HepG2 (cell line): Measurements from ENCODE around the gene MTM1. TPM values are rescaled to one million over a fixed set of nuclear protein-coding genes. Genes with fewer than 3 reads are reported as not detected.

Source experiments
- ATAC-seq: fragments of 200-7000 bp; cut with Tn5 transposase; 3 replicates; pipeline ENCODE4 v1.9.1; 2020; ENCODE audit warnings: mild to moderate bottlenecking, moderate library complexity
- BruUV-seq: library from RNA; stranded (reverse); fragments of 400-500 nt; replicated peaks from 2 replicates; lab custom pipeline; 2021; lab: Mats Ljungman, UMichigan
- CTCF ChIA-PET: fragments of 300-600 bp; formaldehyde crosslinking; extraction: SDS; loops from one replicate; lab custom pipeline; 2021; ENCODE audit warnings: low total read pairs, inconsistent platforms, low intra/inter-chr PET ratio; lab: Yijun Ruan, JAX
- POLR2A ChIA-PET: fragments of 350-600 bp; sonication (Branson Sonifier 250); formaldehyde crosslinking; loops from one replicate; lab custom pipeline; 2020; ENCODE audit warnings: antibody characterized with exemption, inconsistent platforms; lab: Yijun Ruan, JAX
- DNase-seq: peaks from one replicate; pipeline ENCODE4 v3.0.0-alpha.2; 2015; ENCODE audit warnings: low spot score
- FAIRE-seq: peaks from 3 replicates; lab custom pipeline; 2011; peaks lifted over from hg19 to GRCh38; lab: Jason Lieb, UNC
- H2AFZ ChIP-seq: one replicate; pipeline ENCODE4 v1.6.1; 2011; ENCODE audit warnings: low read length, inconsistent platforms
- H3K27ac ChIP-seq: fragments of 300-600 bp; 3 replicates; pipeline ENCODE4 v1.8.0; 2011; ENCODE audit warnings: mixed run types, mild to moderate bottlenecking, mixed read lengths, low read length, inconsistent platforms; ENCODE audit not compliant: insufficient read depth; ENCODE audit errors: extremely low read length
- H3K27me3 ChIP-seq, 2 experiments: fragments of 200-600 bp in 1 of 2; 2 replicates in 1 of 2; 3 replicates in 1 of 2; pipeline versions ENCODE4 v1.6.0 to v1.8.0; 2011; ENCODE audit warnings: low read length in 2 of 2, mild to moderate bottlenecking in 2 of 2, moderate library complexity in 2 of 2, inconsistent platforms in 1 of 2; ENCODE audit not compliant: insufficient read depth in 2 of 2, control insufficient read depth in 1 of 2
- H3K36me3 ChIP-seq, 2 experiments: fragments of 200-600 bp in 1 of 2; replicated peaks in 1 of 2; 2 replicates in 1 of 2; 3 replicates in 1 of 2; pipeline versions ENCODE4 v1.5.1 to v1.8.0; 2011; ENCODE audit warnings: low read length in 2 of 2, inconsistent platforms in 1 of 2; ENCODE audit not compliant: insufficient read depth in 2 of 2, control insufficient read depth in 1 of 2
- H3K4me1 ChIP-seq: 2 replicates; pipeline ENCODE4 v1.5.1; 2012; ENCODE audit warnings: low read length, inconsistent platforms; ENCODE audit not compliant: insufficient read depth
- H3K4me2 ChIP-seq: 2 replicates; pipeline ENCODE4 v1.6.0; 2011; ENCODE audit warnings: low read depth, low read length, inconsistent platforms
- H3K4me3 ChIP-seq, 3 experiments: fragments of 200-600 bp in 1 of 3; sonication (generic), shearing (Covaris generic) in 1 of 3; replicated peaks in 1 of 3; 2 replicates each; pipeline ENCODE4 v1.5.1; 2011 to 2016; ENCODE audit warnings: low read length in 3 of 3, inconsistent platforms in 2 of 3, low read depth in 2 of 3, mild to moderate bottlenecking in 2 of 3, control low read depth in 1 of 3, mixed read lengths in 1 of 3; ENCODE audit not compliant: insufficient read depth in 1 of 3
- H3K79me2 ChIP-seq: one replicate; pipeline ENCODE4 v1.6.1; 2011; ENCODE audit warnings: low read length, inconsistent platforms; ENCODE audit not compliant: insufficient read depth
- H3K9ac ChIP-seq: 2 replicates; pipeline ENCODE4 v1.6.0; 2011; ENCODE audit warnings: mild to moderate bottlenecking, low read depth, low read length, inconsistent platforms; ENCODE audit not compliant: insufficient read depth
- H3K9me3 ChIP-seq: 2 replicates; pipeline ENCODE4 v1.5.1; 2012; ENCODE audit warnings: mild to moderate bottlenecking, low read length
- H4K20me1 ChIP-seq: 2 replicates; pipeline ENCODE4 v1.6.0; 2011; ENCODE audit warnings: inconsistent platforms, mild to moderate bottlenecking, low read length, moderate library complexity; ENCODE audit not compliant: insufficient read depth
- IKZF1 ChIP-seq: fragments of 450-650 bp; IDR thresholded peaks from 2 replicates; pipeline ENCODE4 v1.7.1; 2016
- IRX3 ChIP-seq: sonication (generic); formaldehyde crosslinking; IDR thresholded peaks from 2 replicates; pipeline ENCODE4 v1.8.1; 2023; ENCODE audit warnings: mild to moderate bottlenecking, low read depth, missing genetic modification reagents, borderline replicate concordance
- NFATC3 ChIP-seq: sonication (generic); formaldehyde crosslinking; IDR thresholded peaks from 2 replicates; pipeline ENCODE4 v1.5.1; 2020; ENCODE audit warnings: mild to moderate bottlenecking, missing genetic modification reagents
- PPARG ChIP-seq: conservative IDR thresholded peaks from 2 replicates; pipeline ENCODE4 v1.6.1; 2016; ENCODE audit warnings: missing biosample characterization, missing genetic modification reagents
- REPIN1 ChIP-seq: sonication (generic); formaldehyde crosslinking; IDR thresholded peaks from 2 replicates; pipeline ENCODE4 v1.8.0; 2022; ENCODE audit warnings: missing genetic modification reagents, low read depth, mild to moderate bottlenecking, borderline replicate concordance
- TP53 ChIP-seq: sonication (generic); formaldehyde crosslinking; conservative IDR thresholded peaks from 2 replicates; pipeline ENCODE4 v1.4.0; 2020; ENCODE audit warnings: missing genetic modification reagents
- TRIM24 ChIP-seq: sonication (generic); formaldehyde crosslinking; IDR thresholded peaks from 2 replicates; pipeline ENCODE4 v1.8.0; 2022; ENCODE audit warnings: mild to moderate bottlenecking, missing genetic modification reagents
- ZBTB21 ChIP-seq: sonication (generic); formaldehyde crosslinking; IDR thresholded peaks from 2 replicates; pipeline ENCODE4 v1.4.0; 2020; ENCODE audit warnings: missing genetic modification reagents
- ZMYM2 ChIP-seq: sonication (generic); formaldehyde crosslinking; IDR thresholded peaks from 2 replicates; pipeline ENCODE4 v1.8.0; 2022; ENCODE audit warnings: mild to moderate bottlenecking, missing genetic modification reagents
- ZNF232 ChIP-seq: sonication (generic); formaldehyde crosslinking; IDR thresholded peaks from 2 replicates; pipeline ENCODE4 v1.4.0; 2020; ENCODE audit warnings: missing genetic modification reagents, borderline replicate concordance
- ZNF670 ChIP-seq: sonication (generic); formaldehyde crosslinking; IDR thresholded peaks from 2 replicates; pipeline ENCODE4 v1.8.0; 2022; ENCODE audit warnings: mild to moderate bottlenecking, missing genetic modification reagents, borderline replicate concordance
- ZNF772 ChIP-seq: sonication (generic); formaldehyde crosslinking; IDR thresholded peaks from 2 replicates; pipeline ENCODE4 v1.5.0; 2020; ENCODE audit warnings: mild to moderate bottlenecking, missing genetic modification reagents
- ZSCAN22 ChIP-seq: sonication (generic); formaldehyde crosslinking; IDR thresholded peaks from 2 replicates; pipeline ENCODE4 v1.4.0; 2020; ENCODE audit warnings: mild to moderate bottlenecking, missing genetic modification reagents
- WGBS: methylation state at CpG from one replicate; pipeline ENCODE4 v1.1.6; 2017; ENCODE audit warnings: low lambda C conversion rate; 5-methylcytosine and 5-hydroxymethylcytosine counted together
- in situ Hi-C: cut with HindIII; loops from 2 replicates; pipeline ENCODE4 v1.10.0; 2017; ENCODE audit warnings: low pct_unique_long_range_greater_than_20kb; ENCODE audit not compliant: extremely low pct_ligation_motif_present
- intact Hi-C: fragments of 100-400 bp; cut with micrococcal nuclease; formaldehyde crosslinking; loops from one replicate; pipeline ENCODE4 v1.10.0; 2022; ENCODE audit not compliant: unreplicated experiment
- polyA plus RNA-seq, 8 experiments: library from polyadenylated mRNA; depleted of rRNA in 3 of 8; stranded (reverse) in 7 of 8; unstranded in 1 of 8; fragments of >200 nt; fragmentation: Illumina TruSeq in 4 of 8; extraction: Trizol in 4 of 8; gene quantifications; 2 replicates each; pipeline versions ENCODE4 v1.2.1 to v1.2.3, GENCODE V29; 2011 to 2016; ENCODE audit warnings: low read depth in 4 of 8, missing spikeins in 1 of 8, mixed read lengths in 1 of 8; ENCODE audit not compliant: insufficient read depth in 1 of 8
- total RNA-seq, 5 experiments: library from RNA; depleted of rRNA; stranded (reverse); fragments of >200 nt; fragmentation: Illumina TruSeq; extraction: Trizol; gene quantifications; 2 replicates each; pipeline ENCODE4 v1.2.3, GENCODE V29; 2016; ENCODE audit warnings: low read depth in 1 of 5
- TF ChIP-seq, protein P1 (sequence below): sonication (generic); formaldehyde crosslinking; IDR thresholded peaks from 2 replicates; pipeline ENCODE4 v1.8.1; 2023; ENCODE audit warnings: mild to moderate bottlenecking, moderate library complexity, missing genetic modification reagents
- TF ChIP-seq, protein P2 (sequence below): sonication (generic); formaldehyde crosslinking; IDR thresholded peaks from 2 replicates; pipeline ENCODE4 v1.5.0; 2020; ENCODE audit warnings: missing genetic modification reagents

The MTM1 gene
- total and polyA plus RNA-seq, 2 of the 13 experiments (the other 11 are each of a cell fraction or from before 2014, with no cell fraction given) = 12.0 to 15.2 TPM

DNA sequence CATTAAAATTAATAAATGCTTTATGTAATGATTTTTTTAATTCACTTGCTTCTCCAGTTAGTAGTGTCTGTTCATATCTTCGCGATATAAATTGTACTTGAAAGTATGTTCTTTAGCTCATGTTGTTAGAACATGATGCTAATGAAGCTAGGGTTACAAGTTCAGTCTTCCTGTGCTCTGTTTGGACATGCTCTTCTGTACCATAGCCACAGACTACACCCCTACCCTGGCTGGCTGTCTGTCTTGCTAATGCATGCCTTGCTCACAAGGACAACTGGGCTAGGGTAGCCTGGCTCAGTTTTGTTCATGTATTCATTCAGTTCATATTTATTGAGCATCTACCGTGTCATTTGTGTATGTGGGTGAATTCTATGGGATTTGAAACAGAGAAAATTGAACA, 74.0 kb downstream of the MTM1 start (continued):
- TF ChIP-seq, protein P1, sequence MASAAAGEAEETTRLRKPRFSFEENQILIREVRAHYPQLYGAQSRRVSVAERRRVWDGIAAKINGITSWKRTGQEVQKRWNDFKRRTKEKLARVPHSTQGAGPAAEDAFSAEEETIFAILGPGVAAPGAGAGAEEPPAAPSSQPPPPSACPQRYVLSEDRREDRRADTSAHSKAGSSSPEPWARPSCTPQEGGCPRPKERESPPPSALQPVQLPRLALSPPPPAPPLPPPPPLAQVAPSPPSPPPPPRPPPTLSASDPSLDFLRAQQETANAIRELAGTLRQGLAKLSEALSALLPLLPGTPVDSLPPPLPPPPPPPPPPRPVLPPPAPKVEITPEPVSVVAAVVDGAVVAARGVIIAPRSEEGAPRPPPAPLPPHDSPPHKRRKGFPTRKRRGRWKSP (CRISPR knock-in tag) = no peak

DNA sequence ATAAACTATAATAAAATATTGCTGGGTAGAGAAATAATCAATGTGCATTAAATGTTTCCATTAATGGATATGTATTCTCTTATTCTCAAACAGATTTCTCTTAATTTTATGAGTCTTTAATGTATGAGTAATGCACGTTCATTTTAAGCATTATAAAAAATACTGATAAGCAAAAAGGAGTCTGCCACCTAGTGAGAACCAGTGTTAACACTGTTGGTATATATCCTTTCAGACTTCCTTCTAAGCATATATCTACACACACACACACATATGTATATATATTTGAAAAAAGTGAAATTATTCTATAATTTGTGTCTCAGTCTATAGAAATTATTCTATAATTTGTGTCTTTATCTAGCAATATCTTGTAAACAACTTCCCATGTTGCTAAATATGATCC, 74.8 kb downstream of the MTM1 start:
- H3K9me3 ChIP-seq = no peaks in the 10 kb centered on the region
- ChIA-PET POLR2A (no interaction called here), CTCF (no interaction called here)
- H3K27ac ChIP-seq = no peak overlapping the region
- H3K4me1 ChIP-seq = no peaks in the 10 kb centered on the region
- no peak overlapping the region for H2AFZ ChIP-seq
- H4K20me1 ChIP-seq = no peaks in the 10 kb centered on the region
- no peak overlapping the region for H3K4me2 ChIP-seq
- ATAC-seq (no peak), DNase-seq (no peak), FAIRE-seq (no peak)
- 100% methylated on average over 1 of the region's 1 CpG for WGBS
- peaks cover 4 to 48% of the 10 kb centered on the region in 2 experiments; a peak in 3 of 5 replicates for H3K36me3 ChIP-seq
- H3K79me2 ChIP-seq = no peaks in the 10 kb centered on the region
- intact Hi-C loops = loop anchor here (1.0 kb wide), 1 partner anchor 99 kb away; no protein-coding TSS in a partner anchor
- no peaks in the 10 kb centered on the region for H3K27me3 ChIP-seq
- BruUV-seq = no TSS peak
- H3K4me3 ChIP-seq = no peak overlapping the region
- no peak overlapping the region for H3K9ac ChIP-seq
- in situ Hi-C loops = no loop called here
- TF ChIP-seq ZNF772 (CRISPR knock-in tag) = no peak
- no peak for TF ChIP-seq ZNF670 (CRISPR knock-in tag)
- no peak for TF ChIP-seq TRIM24 (CRISPR knock-in tag)
- no peak for TF ChIP-seq ZNF232 (CRISPR knock-in tag)
- no peak for TF ChIP-seq REPIN1
- TF ChIP-seq ZMYM2 (CRISPR knock-in tag) = no peak
- TF ChIP-seq, protein P2, sequence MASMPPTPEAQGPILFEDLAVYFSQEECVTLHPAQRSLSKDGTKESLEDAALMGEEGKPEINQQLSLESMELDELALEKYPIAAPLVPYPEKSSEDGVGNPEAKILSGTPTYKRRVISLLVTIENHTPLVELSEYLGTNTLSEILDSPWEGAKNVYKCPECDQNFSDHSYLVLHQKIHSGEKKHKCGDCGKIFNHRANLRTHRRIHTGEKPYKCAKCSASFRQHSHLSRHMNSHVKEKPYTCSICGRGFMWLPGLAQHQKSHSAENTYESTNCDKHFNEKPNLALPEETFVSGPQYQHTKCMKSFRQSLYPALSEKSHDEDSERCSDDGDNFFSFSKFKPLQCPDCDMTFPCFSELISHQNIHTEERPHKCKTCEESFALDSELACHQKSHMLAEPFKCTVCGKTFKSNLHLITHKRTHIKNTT (CRISPR knock-in tag) = no peak
- no peak for TF ChIP-seq ZSCAN22
- no peak for TF ChIP-seq ZBTB21 (CRISPR knock-in tag)
- no peak for TF ChIP-seq PPARG (CRISPR knock-in tag)
- TF ChIP-seq IRX3 = no peak
- TF ChIP-seq TP53 (CRISPR knock-in tag) = no peak
- TF ChIP-seq IKZF1 = no peak
- no peak for TF ChIP-seq NFATC3
